HG03045 (cell line): ENCODE measurements around the gene RYR2.
"Not testable (repeated sequence)": the region's sequence is repeated elsewhere in the genome, so short reads cannot be mapped to it uniquely, and the experiment has no call there.

ENCODE experiments used
- ATAC-seq: cut with Tn5 transposase; IDR thresholded peaks from one replicate; pipeline ENCODE4 v1.9.1; 2021; ENCODE audit warnings: mild to moderate bottlenecking, moderate library complexity; ENCODE audit not compliant: unreplicated experiment

Gene RYR2

GRCh38 chr1:237527761-237528160, 485.8 kb downstream of the RYR2 start:
- no peak for ATAC-seq

- ATAC-seq = no peak
Observed at GRCh38 chr1:237528545-237528944, 486.6 kb downstream of the RYR2 start.

GRCh38 chr1:237539055-237539454, 497.1 kb downstream of the RYR2 start:
- ATAC-seq = no peak

GRCh38 chr1:237542525-237543418, 500.8 kb downstream of the RYR2 start:
- no peak for ATAC-seq

GRCh38 chr1:237553078-237553477, 511.1 kb downstream of the RYR2 start:
- ATAC-seq = no peak

GRCh38 chr1:237556911-237557310, 514.9 kb downstream of the RYR2 start:
- no peak for ATAC-seq

- no peak for ATAC-seq
Observed at GRCh38 chr1:237562242-237562823, 520.3 kb downstream of the RYR2 start.

GRCh38 chr1:237565236-237565635, 523.3 kb downstream of the RYR2 start:
- ATAC-seq = no peak

GRCh38 chr1:237566581-237566980, 524.6 kb downstream of the RYR2 start:
- no peak for ATAC-seq

- ATAC-seq = no peak
Observed at GRCh38 chr1:237568955-237569354, 527.0 kb downstream of the RYR2 start.

- ATAC-seq = no peak
Observed at GRCh38 chr1:237570530-237570929, 528.5 kb downstream of the RYR2 start.

GRCh38 chr1:237574536-237574935, 532.6 kb downstream of the RYR2 start:
- ATAC-seq = no peak

GRCh38 chr1:237578540-237578939, 536.6 kb downstream of the RYR2 start:
- ATAC-seq = no peak

GRCh38 chr1:237580726-237581125, 538.7 kb downstream of the RYR2 start:
- no peak for ATAC-seq

GRCh38 chr1:237583270-237583669, 541.3 kb downstream of the RYR2 start:
- no peak for ATAC-seq

- ATAC-seq = no peak
Observed at GRCh38 chr1:237583756-237584155, 541.8 kb downstream of the RYR2 start.

- no peak for ATAC-seq
Observed at GRCh38 chr1:237590386-237590785, 548.4 kb downstream of the RYR2 start.

GRCh38 chr1:237591353-237591752, 549.4 kb downstream of the RYR2 start:
- ATAC-seq = no peak

- ATAC-seq = not testable (repeated sequence)
Observed at GRCh38 chr1:237603036-237603568, 561.1 kb downstream of the RYR2 start.

GRCh38 chr1:237608433-237608832, 566.4 kb downstream of the RYR2 start:
- no peak for ATAC-seq

- ATAC-seq = no peak
Observed at GRCh38 chr1:237610157-237610556, 568.2 kb downstream of the RYR2 start.

- no peak for ATAC-seq
Observed at GRCh38 chr1:237613984-237614383, 572.0 kb downstream of the RYR2 start.
